HG02884 (cell line): Measurements from ENCODE around the gene TMEFF2.

ENCODE experiments used
- ATAC-seq: cut with Tn5 transposase; IDR thresholded peaks from one replicate; pipeline ENCODE4 v1.9.1; 2021; ENCODE audit warnings: mild to moderate bottlenecking, moderate library complexity; ENCODE audit not compliant: unreplicated experiment

Gene TMEFF2

DNA sequence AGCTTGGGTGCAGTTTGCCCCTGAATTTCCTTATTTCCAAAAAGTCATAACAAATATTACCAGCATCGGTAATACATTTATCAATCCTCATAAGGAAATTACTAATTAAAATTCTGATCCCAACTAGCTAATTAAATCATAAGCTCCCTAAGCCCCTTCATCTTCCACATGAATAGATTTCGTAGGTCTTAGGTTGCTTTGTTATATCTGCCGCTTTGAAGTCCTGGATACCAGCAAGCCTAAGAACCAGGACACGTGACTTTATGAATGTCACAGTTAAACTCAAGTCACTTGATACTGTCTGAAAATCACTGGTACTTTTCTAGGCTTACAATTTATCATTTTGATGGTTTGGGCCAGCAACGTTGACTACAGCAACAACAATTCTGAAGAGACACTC is 213.0 kb downstream of the TMEFF2 start:
- ATAC-seq, result no peak

DNA sequence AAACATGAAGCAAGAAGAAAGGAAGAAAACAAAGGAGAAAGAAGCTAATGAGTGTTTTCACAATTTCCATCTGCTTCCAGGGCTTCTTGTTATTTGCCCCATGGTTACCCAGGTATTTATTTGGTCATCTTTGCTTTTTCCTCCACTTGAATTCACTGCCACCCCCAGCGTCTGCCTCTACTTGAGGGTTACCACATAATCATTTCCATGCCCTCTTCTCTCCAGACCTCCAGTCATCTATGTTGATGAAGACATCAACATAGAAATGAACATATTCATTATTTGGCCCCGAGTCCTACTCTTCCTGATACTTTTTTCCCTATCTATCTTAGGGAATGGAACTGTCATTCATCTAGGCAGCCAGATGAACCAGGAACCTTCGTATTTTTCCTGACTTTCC is 214.2 kb downstream of the TMEFF2 start:
- no peak for ATAC-seq

DNA sequence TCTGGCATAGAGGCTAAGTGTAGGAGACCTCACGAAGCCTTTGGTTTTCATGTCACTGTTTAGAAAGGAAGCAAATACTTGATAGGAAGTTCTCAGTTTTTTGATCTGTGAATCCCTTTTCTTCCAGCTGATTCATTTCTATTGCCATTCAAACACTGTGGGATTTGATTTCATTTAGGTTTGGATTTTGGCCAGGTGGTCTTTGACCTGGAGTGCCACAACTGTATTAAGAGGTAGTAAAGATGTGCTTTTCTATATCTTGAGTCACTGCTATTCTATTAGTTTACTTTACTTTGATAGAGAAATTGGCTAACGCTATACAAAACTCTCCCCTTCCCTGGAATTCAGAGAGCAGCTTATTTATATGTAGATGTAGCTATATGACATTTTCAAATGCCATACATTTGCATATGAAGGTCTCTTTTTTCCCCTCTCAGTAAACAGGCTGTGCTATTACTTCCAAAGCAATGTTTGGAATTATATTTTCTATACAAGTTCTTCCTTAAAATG is 215.5 kb downstream of the TMEFF2 start:
- ATAC-seq, result no peak

DNA sequence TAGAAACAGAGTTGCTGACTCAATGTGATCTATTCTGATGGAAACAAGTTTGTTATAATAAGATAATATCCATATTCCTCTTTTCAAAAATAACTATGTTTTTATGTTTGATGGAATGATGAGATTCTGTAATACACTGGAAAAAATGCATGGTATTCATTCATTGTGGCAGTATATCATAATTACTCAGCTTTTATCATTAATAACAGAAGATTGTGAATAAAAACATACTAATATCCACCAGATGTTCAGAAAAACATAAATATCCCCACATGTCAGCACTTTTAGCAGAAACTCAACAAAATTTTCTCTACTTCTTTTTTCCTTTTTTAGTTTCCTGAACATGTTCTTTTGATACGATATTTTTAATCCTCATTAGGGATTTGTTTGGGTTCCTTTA is 217.0 kb downstream of the TMEFF2 start:
- no peak for ATAC-seq

DNA sequence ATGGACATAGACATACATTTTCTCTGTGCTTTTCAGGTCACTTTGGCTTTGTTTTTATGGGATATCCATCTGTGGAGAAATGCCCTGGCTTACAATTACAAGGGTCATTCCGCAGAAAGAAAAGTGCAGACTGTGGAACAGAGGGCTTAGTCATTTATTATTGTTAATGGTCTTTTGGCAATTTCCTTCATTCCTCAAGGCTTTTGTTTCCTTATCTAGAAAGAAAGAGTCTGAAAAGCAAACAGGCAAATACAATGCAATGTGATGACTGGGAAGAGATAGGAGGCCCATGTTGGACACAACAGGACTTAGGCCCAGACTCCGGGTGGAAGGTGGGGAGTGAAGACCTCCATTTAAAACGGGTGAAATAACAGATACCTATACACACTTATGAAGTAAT is 218.3 kb downstream of the TMEFF2 start:
- ATAC-seq, result no peak

DNA sequence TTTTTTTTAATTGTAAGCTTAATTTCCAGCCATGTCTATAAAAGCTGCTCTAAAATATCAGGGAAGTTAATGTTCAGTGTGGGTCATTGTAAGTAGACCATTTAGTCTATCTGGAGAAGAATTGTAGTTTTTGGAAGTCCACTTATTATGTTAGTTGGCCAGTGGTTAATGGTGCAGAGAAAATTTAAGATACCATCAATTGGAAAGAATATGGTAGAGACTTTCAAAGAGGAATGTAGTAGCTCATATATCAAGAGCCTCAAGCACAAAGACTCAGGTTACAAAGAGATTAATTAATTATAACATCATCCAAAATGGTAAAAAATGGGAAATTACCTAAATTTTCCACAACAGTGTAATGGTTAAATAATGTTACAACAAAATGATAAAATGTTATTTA is 220.1 kb downstream of the TMEFF2 start:
- no peak for ATAC-seq

DNA sequence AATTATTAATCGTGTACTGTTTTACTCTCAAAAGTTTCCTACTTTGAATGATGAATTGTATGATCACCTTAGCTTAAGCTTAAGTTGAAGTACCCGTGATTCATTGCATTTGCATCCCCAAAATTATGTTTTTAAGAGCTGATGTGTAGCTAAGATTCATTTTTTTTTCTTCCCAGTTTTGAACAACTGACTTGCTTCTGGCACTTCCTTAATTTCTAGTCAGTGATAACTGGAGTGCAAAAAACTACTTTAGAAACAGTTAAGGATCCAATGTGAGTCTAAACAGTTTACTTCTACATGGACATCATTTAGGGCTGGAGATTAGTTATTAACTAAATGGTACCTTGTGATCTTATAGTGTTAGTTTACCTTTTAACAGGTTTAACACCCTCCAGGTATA is 223.9 kb downstream of the TMEFF2 start:
- no peak for ATAC-seq

DNA sequence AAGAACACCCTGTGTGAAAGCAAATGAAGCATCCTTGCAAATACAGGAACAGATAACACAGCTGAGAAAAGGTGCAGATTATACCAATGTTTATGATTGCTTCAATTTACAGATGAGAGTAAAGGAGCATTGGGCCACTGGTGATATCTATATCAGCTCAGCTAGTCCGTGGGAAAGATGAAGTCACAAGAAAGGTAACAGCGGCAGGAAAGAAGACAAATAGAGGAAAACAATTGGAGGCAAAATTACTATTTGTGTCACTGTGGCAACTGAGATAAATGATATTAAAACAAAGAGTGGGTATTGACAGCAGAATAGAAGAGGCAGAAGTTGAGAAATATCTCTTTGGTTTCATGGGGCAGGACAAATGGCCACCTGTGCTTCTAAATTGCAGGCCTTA is 226.6 kb downstream of the TMEFF2 start:
- no peak for ATAC-seq

DNA sequence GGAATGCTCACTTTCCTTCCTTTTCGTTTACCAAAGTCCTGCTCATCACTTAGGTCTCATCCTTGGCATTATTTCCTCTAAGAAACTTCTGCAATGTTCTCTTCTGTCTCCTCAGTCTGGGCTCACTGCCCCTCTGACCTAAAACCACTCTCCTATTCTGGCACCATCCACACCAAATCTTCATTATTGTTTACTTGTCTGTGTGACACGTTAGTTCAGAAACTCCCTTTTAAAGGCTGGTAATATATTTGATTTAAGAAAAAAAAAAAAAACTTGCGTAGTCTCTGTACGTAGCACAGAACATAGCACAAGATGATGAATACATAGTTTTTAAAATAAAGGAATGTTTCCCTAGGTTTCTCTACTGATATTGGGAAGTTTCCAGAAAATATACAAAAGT is 229.0 kb downstream of the TMEFF2 start:
- ATAC-seq, result no peak

DNA sequence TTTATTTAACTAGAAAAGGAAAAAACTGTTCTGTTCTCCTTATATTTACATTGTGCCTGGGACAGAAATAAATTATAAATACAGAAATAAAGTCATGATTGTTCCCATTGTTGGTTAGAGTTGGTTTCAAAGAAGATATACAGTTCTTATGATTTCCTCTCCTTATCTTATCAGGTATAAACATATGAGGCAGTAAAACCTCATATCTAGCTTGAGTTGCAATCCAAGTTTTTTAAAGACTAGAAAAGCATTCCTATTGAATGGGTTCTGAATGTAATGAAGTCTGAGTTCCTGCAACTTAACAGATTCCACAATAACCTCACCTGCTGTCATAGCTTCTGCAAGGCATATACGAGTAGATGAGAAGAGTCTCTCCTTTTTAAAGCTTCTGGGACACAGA is 233.2 kb downstream of the TMEFF2 start:
- no peak for ATAC-seq

DNA sequence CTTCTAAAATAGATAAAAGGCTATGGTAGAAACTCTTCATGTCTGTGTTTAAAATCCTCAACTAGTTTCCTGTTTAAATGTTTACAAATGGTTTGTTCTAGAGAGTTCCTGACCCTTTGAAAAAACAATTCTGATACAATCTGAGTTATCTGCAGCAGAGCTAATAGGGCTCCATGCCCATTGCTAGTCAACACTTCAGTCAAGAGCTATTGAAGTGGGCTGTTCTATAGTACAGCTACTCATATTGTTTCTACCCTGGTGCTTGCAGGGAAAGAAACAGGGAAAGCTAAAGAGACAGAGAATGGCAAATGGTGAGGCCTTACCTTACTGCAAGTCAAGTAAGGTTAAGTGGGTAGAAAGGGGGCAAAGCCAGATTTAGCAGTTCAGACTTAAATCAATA is 235.5 kb downstream of the TMEFF2 start:
- no peak for ATAC-seq

DNA sequence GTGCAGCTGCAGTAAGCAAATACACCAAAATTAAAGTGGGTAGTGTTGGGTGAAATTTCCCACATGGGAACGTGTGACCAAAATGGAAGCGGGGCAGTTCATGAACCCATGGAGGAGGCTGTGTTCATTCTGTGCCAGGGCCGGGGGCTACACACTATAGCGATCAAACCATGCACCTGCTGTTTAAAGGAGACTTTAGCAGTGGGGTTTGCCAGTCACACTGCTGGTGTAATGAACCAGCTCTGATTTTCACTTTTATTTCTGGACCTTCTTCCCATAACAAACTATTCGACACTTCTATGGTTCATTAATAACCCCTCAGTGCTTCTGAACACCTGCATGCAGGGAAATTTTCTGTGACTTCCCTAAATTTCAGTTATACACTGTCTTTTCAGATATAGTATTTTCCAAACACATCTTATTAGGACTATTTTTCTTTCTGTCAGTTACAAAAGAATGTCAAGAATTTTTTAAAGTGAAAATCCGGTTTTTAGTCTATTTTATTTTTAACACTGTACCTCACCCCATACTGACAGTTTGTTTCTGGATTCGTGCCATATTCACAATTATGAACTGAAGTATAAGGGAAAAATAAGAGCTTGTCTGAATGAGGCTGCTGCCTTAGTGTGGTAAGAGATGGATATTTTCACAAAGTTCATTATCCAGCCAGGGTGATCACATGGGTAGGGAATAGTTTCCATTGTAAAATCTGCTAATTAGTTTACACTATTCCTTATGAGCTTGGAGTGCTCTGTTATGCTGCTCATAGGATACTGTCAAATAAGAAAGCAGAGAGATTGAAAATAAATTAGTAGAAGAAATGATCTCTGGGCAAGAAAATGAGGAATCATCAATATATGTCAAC is 236.5 kb downstream of the TMEFF2 start:
- no peak for ATAC-seq

DNA sequence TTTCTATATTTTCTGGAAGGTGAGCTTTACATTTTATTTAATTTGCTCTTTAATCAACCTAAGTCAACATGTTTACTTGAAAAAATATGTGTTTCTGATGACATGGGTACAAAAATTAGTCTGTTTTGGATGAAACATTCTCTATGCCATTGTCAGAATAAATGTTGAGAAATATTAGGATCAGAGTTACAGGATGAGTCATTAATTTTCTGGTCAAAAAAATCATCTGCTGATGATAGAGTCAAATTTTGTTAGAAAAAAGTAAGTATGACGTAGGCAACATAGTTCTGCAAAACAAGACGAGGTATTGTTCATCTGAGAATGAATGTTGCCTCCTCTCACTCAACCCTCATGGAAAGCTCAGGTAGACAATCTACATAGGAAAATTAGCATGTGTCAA is 240.3 kb downstream of the TMEFF2 start:
- ATAC-seq, result no peak

DNA sequence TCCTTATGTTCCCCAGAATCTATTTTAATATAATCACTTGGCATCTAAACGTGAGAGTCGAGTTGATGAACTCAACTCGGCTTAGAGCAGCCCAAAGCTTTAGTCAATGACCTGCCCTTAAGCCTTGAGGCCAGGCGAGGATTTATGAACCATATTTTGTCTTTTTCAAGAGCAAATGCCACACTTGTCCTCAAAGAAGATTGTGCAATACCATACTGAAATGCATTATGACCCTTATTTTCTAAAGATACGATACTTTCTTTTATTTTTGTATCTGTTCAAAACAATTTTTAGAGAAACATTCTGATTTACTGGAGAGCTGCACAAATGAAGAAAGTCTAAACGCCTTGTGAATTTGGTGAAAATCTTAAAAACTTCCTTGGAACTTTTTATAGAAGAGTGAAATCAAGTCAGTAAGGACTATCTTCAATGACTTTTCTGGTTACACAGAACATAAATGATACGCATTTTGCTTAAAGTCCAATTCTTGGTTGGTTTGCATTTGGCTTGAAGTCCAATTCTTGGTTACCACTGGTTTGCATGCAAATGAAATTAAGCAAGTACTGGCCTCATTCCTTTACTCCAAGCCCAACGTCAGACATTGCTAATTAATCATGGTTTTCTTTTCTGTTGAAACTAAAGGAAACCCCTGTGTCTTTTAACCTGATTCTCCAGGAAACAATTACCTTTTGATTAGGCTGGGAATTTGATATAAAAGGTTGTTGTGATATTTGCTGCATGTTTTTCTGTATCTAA is 242.0 kb downstream of the TMEFF2 start:
- no peak for ATAC-seq

DNA sequence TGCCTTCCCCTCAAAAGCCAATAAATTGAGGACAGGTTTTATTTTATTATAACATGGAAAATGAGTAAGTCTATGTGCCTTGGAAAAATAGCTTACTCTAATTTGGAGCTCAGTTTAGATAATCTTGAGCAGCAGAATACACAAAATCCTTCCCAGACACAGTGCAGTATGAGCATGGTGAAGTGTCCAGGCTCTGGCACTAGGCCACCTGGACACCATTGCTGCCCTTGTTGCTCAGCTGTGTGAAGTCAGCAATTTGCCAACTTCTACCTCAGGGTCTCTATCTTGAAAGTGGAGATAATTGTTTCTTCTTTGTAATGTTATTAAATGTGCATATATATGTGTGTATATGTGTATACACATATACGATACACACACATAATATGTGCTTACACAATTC is 242.9 kb downstream of the TMEFF2 start:
- ATAC-seq, result no peak

DNA sequence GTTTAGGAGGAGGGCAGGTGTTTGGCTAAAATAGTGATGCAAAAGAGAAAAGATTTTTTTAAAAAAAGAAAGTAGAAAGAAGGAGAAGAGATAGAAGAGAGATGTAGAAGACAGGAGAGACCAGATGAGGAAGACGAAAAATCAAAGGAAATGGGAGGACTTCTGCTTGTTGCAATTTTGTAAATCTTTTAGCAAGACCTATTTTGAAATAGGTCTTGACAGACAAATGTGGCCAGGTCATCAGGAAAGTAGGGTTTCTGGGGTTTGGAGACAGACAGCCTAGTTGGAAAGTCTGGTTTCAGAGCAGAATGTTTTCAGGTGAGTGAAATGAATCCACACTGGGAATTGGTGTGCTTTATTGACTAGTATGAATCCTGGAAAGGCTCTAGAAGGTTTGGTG is 243.4 kb downstream of the TMEFF2 start:
- no peak for ATAC-seq

DNA sequence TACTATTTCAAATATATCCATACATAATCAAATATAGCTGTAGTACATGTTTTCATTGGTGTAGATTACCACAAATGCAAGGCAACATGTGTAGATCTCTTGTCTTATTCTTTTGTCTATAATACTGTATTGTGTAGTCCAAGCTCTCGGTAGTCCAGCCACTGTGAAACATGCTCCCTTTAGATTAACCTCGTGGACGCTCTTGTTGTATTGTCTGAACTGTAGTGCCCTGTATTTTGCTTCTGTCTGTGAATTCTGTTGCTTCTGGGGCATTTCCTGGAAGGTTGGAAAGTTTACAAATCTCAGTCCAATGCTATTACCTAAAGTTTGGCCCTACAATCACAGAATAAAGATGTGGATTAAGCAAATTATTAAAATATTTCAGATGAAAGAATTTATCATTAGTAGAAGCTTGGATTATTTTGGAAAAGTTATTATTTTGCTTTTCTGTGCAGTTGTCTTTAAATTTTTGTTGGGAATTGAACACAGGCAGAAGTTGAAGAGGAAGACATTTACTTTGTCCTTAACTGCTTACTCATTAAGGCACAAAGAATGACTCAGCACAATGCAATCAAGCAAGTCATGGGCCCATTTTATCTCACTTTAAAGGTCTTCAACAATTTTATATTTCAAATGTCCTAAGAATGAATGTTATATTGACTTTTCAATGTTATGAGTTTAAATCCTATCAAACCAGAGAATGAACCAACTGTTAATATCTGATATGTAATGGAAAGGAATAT is 244.4 kb downstream of the TMEFF2 start:
- ATAC-seq, result no peak

DNA sequence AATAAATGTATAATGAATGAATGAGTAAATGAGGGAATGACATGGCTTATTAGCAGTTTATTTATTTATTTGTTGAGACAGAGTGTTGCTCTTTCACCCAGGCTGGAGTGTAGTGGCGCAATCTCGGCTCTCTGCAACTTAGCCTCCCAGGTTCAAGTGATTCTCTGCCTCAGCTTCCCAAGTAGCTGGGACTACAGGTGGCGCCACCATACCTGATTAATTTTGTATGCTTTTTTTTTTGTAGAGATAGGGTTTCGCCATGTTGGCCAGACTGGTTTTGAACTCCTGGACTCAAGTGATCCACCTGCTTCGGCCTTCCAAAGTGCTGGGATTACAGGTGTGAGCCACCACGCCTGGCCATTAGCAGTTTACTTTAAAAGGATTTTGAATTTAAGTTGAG is 247.5 kb downstream of the TMEFF2 start:
- ATAC-seq, result no peak

DNA sequence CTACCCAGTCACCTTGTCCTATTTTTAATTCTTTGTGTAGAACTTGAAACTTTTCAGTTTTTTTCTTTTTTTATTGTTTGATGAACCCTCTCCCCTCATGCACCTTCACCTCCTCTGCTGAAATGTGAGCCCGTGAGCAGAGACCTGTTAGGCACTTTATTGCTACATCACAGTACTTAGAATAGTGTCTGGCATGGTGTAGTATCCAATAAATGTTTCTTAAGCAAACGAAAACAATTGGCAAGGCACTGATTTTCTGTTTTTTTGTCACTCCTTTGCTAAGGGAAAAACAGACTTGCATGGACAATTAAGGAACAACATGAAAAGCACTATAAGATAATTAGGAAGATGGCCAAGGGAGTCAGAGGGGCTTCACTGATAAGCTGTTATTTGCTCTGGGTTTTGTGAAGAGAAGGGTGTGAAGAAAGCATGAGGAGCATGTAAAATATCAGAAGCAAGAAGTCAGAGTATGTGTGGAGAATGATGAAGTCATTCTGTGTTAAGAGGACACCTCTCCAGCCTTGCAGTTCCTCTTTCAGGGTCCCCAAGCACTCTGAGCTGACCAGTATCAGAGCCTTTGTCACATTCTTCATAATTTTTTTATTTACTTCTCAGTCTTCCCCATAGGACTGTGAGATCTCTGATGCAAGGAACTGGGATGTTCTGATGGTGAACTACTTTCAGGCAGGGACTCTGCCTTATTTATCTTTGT is 248.1 kb downstream of the TMEFF2 start:
- ATAC-seq, result no peak

DNA sequence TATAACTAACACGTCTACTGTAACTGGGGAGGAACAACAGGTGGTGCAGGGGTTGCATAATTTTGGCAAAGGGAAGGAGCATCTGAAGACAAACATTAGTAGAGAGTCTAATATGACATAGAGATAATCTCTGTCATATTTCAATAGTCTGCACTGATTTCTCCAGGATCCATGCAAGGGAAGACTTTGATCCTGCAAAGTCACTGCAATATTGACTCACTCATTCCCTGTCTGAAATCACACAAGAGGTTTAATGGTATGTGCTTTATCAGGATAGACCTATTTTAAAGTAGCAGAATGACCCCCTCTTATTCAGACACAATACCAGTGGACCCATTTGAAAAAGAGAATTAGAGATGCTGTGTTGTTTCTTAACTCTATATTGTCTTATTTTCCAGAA is 249.1 kb downstream of the TMEFF2 start:
- ATAC-seq, result no peak

DNA sequence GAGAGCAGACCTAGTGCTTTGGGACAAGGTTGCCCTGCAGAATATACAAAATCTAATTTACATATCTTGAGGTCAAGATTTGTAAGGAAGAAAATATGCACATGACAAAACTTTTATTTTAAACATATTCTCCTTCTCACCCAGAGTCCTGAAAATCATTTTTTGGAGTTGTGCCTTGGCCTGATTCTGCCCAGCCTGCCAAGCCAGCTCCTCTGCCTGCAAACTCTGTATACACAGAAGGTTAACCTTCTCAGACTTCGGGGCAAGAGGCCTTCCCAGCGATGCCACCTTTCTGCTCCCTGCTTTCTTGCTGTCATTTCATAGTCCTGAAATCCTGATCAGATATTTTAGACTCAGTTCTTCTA is 252.0 kb downstream of the TMEFF2 start:
- no peak for ATAC-seq
